Measurements from ENCODE around the gene ADAM33. TPM values are rescaled to one million over a fixed set of nuclear protein-coding genes. Genes with fewer than 3 reads are reported as not detected.

The ADAM33 gene
- polyA plus RNA-seq, 1 donor from 2014 or later, result not detected

DNA sequence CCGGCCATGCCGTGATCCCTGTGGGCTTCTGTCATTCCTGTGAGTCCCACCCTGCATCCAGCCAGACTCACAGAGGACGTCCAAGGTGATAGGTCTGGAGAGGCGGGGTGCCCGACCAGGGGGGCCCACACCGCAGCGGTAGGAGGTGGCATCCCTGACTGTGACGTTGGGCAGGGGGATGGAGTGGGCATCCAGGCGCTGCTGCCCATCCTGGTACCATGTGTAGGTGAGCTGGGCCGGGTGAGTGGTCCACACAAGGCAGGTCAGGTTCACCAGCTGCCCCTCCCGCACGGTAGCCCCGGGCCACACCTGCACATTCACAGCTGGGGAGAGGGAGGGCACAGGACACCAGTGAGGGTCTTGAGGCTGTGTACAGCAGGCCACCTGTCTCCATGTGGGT is 11.6 kb upstream of the ADAM33 start:
- H3K79me2 ChIP-seq (replicated peaks; ENCODE audit: insufficient read depth, low read length), result no peaks in the 10 kb centered on the region
- H3K36me3 ChIP-seq (ENCODE audit: insufficient read depth, low read length), result no peaks in the 10 kb centered on the region
- H3K4me3 ChIP-seq (ENCODE audit: low read length), result no peak overlapping the region
- H3K9me2 ChIP-seq (ENCODE audit: insufficient read depth, low read length), result no peaks in the 10 kb centered on the region
- no peak overlapping the region for H3K4me2 ChIP-seq (ENCODE audit: low read length)
- H3K9me3 ChIP-seq (ENCODE audit: low read length), result no peaks in the 10 kb centered on the region
- no peak for TF ChIP-seq TAF1 (IDR thresholded peaks at IDR 0.05; ENCODE audit: low read depth)
- TF ChIP-seq, protein P1, sequence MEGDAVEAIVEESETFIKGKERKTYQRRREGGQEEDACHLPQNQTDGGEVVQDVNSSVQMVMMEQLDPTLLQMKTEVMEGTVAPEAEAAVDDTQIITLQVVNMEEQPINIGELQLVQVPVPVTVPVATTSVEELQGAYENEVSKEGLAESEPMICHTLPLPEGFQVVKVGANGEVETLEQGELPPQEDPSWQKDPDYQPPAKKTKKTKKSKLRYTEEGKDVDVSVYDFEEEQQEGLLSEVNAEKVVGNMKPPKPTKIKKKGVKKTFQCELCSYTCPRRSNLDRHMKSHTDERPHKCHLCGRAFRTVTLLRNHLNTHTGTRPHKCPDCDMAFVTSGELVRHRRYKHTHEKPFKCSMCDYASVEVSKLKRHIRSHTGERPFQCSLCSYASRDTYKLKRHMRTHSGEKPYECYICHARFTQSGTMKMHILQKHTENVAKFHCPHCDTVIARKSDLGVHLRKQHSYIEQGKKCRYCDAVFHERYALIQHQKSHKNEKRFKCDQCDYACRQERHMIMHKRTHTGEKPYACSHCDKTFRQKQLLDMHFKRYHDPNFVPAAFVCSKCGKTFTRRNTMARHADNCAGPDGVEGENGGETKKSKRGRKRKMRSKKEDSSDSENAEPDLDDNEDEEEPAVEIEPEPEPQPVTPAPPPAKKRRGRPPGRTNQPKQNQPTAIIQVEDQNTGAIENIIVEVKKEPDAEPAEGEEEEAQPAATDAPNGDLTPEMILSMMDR (IDR thresholded peaks at IDR 0.05; ENCODE audit: poor library complexity, severe bottlenecking), result no peak
- TF ChIP-seq EZH2 (IDR thresholded peaks at IDR 0.05; ENCODE audit: borderline replicate concordance, insufficient read depth, low read length, poor library complexity, severe bottlenecking), result no peak
- TF ChIP-seq RAD21 (conservative IDR thresholded peaks at IDR 0.05), result no peak
- TF ChIP-seq SMC3 (conservative IDR thresholded peaks at IDR 0.05; ENCODE audit: poor library complexity), result no peak
- TF ChIP-seq, protein P2, sequence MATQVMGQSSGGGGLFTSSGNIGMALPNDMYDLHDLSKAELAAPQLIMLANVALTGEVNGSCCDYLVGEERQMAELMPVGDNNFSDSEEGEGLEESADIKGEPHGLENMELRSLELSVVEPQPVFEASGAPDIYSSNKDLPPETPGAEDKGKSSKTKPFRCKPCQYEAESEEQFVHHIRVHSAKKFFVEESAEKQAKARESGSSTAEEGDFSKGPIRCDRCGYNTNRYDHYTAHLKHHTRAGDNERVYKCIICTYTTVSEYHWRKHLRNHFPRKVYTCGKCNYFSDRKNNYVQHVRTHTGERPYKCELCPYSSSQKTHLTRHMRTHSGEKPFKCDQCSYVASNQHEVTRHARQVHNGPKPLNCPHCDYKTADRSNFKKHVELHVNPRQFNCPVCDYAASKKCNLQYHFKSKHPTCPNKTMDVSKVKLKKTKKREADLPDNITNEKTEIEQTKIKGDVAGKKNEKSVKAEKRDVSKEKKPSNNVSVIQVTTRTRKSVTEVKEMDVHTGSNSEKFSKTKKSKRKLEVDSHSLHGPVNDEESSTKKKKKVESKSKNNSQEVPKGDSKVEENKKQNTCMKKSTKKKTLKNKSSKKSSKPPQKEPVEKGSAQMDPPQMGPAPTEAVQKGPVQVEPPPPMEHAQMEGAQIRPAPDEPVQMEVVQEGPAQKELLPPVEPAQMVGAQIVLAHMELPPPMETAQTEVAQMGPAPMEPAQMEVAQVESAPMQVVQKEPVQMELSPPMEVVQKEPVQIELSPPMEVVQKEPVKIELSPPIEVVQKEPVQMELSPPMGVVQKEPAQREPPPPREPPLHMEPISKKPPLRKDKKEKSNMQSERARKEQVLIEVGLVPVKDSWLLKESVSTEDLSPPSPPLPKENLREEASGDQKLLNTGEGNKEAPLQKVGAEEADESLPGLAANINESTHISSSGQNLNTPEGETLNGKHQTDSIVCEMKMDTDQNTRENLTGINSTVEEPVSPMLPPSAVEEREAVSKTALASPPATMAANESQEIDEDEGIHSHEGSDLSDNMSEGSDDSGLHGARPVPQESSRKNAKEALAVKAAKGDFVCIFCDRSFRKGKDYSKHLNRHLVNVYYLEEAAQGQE (IDR thresholded peaks at IDR 0.05; ENCODE audit: borderline replicate concordance), result no peak
- TF ChIP-seq EP300 (conservative IDR thresholded peaks at IDR 0.05; ENCODE audit: poor library complexity, severe bottlenecking), result no peak
- no peak for TF ChIP-seq MXI1 (conservative IDR thresholded peaks at IDR 0.05; ENCODE audit: poor library complexity, severe bottlenecking)
- no peak for TF ChIP-seq POLR2AphosphoS5 (IDR thresholded peaks at IDR 0.05)
- H3K9ac ChIP-seq (ENCODE audit: low read length), result no peak overlapping the region
- no peaks in the 10 kb centered on the region for H4K20me1 ChIP-seq (ENCODE audit: insufficient read depth)
- no peak overlapping the region for H2AFZ ChIP-seq (ENCODE audit: low read depth, low read length)
- H3K27ac ChIP-seq (ENCODE audit: low read length), result no peak overlapping the region
- H3K27me3 ChIP-seq (ENCODE audit: insufficient read depth, low read depth, low read length), result no peaks in the 10 kb centered on the region
- H3F3A ChIP-seq (ENCODE audit: insufficient read depth, low read length, poor library complexity, severe bottlenecking), result no peaks in the 10 kb centered on the region

DNA sequence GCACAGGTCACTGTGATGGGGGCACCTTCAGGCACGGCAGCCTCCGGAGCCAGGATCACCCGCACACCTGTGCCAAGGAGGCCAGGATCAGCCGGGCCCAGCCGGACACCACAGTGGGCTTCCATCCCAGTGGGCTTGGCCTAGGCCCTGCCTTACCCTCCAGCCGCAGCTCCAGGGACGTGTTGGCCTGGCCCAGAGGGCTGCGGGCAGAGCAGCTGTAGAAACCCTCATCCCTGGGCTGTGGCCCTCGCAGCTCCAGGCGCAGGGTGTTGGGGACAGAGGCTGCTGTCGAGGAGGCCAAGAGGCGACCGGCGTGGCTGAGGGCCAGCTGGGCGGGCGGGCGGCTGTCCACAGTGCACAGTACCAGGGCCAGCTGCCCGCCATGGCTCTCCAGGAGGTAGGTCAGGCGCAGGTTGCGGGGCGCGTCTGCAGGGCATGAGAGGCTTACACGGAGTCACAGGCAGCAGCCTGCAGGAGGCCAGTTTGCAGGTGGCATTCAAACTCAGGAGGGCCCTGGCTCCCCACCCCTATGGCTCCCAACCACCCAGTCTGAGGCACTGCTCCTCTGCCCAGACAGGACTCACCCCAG is 11.0 kb upstream of the ADAM33 start:
- no peaks in the 10 kb centered on the region for H3F3A ChIP-seq (ENCODE audit: insufficient read depth, low read length, poor library complexity, severe bottlenecking)
- no peaks in the 10 kb centered on the region for H3K27me3 ChIP-seq (ENCODE audit: insufficient read depth, low read depth, low read length)
- TF ChIP-seq, protein P1 (IDR thresholded peaks at IDR 0.05; ENCODE audit: poor library complexity, severe bottlenecking), result no peak
- no peak for TF ChIP-seq EZH2 (IDR thresholded peaks at IDR 0.05; ENCODE audit: borderline replicate concordance, insufficient read depth, low read length, poor library complexity, severe bottlenecking)
- TF ChIP-seq POLR2AphosphoS5 (IDR thresholded peaks at IDR 0.05), result no peak
- no peak for TF ChIP-seq RAD21 (conservative IDR thresholded peaks at IDR 0.05)
- TF ChIP-seq MXI1 (conservative IDR thresholded peaks at IDR 0.05; ENCODE audit: poor library complexity, severe bottlenecking), result no peak
- H3K9me2 ChIP-seq (ENCODE audit: insufficient read depth, low read length), result no peaks in the 10 kb centered on the region
- no peaks in the 10 kb centered on the region for H3K9me3 ChIP-seq (ENCODE audit: low read length)
- H3K36me3 ChIP-seq (ENCODE audit: insufficient read depth, low read length), result no peaks in the 10 kb centered on the region
- H3K27ac ChIP-seq (ENCODE audit: low read length), result no peak overlapping the region
- H3K79me2 ChIP-seq (replicated peaks; ENCODE audit: insufficient read depth, low read length), result no peaks in the 10 kb centered on the region
- no peaks in the 10 kb centered on the region for H4K20me1 ChIP-seq (ENCODE audit: insufficient read depth)
- H2AFZ ChIP-seq (ENCODE audit: low read depth, low read length), result no peak overlapping the region
- H3K4me3 ChIP-seq (ENCODE audit: low read length), result no peak overlapping the region
- H3K4me2 ChIP-seq (ENCODE audit: low read length), result no peak overlapping the region
- no peak overlapping the region for H3K9ac ChIP-seq (ENCODE audit: low read length)
